Astrocyte (in vitro differentiated cells and primary cell): ENCODE data around the gene PARK7.

Experiments used
- EZH2 ChIP-seq: IDR thresholded peaks from 2 replicates; pipeline ENCODE4 v1.6.1; 2012; ENCODE audit warnings: mild to moderate bottlenecking, low read length, inconsistent platforms; ENCODE audit not compliant: insufficient read depth
- TF ChIP-seq, protein P1 (sequence below): IDR thresholded peaks from 2 replicates; pipeline ENCODE4 v1.5.1; 2011; ENCODE audit warnings: low read depth, mild to moderate bottlenecking, inconsistent platforms, low read length, moderate library complexity; ENCODE audit not compliant: insufficient read depth

GRCh38 chr1:8015036-8015808 lies 53.7 kb downstream of the PARK7 start:
- TF ChIP-seq, protein P1, sequence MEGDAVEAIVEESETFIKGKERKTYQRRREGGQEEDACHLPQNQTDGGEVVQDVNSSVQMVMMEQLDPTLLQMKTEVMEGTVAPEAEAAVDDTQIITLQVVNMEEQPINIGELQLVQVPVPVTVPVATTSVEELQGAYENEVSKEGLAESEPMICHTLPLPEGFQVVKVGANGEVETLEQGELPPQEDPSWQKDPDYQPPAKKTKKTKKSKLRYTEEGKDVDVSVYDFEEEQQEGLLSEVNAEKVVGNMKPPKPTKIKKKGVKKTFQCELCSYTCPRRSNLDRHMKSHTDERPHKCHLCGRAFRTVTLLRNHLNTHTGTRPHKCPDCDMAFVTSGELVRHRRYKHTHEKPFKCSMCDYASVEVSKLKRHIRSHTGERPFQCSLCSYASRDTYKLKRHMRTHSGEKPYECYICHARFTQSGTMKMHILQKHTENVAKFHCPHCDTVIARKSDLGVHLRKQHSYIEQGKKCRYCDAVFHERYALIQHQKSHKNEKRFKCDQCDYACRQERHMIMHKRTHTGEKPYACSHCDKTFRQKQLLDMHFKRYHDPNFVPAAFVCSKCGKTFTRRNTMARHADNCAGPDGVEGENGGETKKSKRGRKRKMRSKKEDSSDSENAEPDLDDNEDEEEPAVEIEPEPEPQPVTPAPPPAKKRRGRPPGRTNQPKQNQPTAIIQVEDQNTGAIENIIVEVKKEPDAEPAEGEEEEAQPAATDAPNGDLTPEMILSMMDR: peak; percentile 74
- no peak for TF ChIP-seq EZH2
